NCI-H1048 (cell line): ENCODE measurements around the gene DNAJC25.

ENCODE experiments used
- DNase-seq: peaks from one replicate; lab custom pipeline; 2025; lab: John Stamatoyannopoulos, UW

The DNAJC25 gene

DNA sequence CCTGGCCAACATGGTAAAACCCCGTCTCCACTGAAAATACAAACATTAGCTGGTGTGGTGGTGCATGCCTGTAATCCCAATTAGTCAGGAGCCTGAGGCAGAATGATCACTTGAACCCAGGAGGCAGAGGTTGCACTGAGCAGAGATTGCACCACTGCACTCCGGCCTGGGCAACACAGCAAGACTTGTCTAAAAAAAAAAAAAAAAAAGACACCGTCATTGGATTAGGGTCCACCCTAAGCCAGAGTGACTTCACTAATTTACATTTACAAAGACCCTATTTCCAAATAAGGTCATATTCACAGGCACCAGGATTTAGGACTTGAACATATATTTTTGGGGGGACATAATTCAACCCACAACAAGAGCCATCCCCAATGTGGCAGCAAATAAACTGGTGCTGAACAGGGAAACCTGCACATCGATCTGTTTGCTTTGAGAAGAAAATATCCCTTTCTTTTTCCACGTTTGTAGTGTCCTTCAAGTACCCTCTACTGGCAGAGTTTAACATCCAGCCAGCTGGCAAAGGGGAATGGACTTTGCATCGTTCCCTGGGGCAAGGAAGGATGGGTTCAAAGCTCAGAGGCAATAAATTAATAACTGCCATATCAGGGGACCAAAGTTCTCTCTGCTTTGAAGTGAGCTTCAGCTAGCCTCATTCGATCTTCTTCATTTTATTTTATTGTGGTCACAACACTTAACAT, 3.7 kb upstream of the DNAJC25 start:
- DNase-seq = no peak

DNA sequence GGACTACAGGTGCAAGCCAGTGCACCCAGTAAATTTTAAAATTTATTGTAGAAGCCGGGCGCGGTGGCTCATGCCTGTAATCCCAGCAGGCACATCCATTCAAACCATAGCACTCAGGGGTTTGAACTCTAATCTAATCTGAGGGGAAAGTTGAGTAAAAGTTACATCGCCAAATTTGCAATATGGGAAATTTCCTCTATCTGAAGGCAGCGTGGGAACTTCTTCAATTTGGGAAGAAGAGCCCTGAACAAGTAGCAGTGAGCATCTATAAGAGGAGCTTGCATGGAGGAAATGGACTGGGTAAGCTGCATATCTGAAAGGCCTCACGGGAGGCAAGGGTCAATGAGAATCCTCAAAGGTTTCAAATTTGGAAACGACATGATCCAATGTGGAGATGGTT, 2.7 kb upstream of the DNAJC25 start:
- no peak for DNase-seq

DNA sequence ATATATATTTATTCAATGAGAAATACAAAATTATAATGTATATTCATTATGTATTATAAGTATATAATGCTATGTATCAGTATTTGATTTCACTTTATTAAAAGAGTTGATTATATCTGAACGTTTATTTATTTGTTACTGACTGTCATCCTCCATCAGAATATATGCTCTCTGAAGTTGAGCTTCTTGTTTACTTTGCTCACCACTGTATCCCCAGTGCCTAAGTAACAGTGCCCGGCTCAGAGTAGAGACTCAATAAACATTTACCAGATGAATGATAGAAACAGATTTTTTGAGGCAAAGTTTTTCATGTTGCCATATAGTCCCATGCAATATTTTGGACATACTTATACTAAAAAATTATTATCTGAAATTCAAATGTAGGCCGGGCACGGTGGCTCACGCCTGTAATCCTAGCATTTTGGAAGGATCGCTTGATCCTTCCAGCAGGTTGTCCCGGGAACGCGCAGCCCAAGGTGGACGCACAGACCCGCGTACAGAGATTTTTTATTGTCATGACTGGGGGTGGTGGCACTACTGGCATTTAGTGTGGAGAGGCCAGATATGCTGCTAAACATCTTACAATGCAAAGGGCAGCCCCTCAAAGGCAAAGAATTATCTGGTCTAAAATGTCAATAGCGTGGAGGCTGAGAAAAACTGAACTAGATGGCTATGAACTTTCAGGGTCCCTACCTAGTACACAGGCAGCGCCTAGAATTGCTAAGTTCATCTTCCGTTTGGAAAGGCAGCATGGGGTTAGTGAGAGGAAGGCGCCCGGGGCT, 761 bp upstream of the DNAJC25 start:
- DNase-seq = no peak

DNA sequence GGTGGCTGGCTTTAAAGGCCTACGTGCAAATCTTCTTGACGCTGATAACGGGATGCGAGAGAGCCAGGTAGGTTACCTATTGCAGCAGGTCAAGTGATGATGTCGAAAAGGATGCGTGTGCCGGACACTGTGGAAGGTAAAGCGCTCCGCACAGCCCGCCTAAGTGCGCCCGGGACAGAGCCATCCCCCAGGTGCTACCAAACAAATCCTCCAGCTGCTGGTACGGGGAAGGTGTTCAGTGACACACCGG, 245 bp upstream of the DNAJC25 start:
- no peak for DNase-seq

DNA sequence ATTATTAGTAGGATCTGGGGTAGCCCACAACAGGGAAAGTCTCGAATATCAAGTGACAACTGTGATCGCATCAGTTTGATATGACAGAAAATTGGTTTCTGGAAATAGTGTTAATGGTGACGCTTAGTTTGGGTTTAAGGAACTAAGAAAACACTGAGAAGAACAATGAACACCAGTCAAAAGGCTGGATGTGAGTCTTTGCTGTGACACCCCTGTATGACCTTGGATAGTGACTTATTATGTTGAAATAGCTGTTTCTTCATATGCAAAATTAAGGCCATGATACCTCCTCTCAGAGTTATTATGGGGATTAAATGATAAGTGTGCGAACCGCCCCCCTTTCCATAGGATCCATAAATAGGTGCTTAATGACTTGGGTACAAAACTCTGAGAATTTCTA, 926 bp downstream of the DNAJC25 start:
- DNase-seq = no peak

DNA sequence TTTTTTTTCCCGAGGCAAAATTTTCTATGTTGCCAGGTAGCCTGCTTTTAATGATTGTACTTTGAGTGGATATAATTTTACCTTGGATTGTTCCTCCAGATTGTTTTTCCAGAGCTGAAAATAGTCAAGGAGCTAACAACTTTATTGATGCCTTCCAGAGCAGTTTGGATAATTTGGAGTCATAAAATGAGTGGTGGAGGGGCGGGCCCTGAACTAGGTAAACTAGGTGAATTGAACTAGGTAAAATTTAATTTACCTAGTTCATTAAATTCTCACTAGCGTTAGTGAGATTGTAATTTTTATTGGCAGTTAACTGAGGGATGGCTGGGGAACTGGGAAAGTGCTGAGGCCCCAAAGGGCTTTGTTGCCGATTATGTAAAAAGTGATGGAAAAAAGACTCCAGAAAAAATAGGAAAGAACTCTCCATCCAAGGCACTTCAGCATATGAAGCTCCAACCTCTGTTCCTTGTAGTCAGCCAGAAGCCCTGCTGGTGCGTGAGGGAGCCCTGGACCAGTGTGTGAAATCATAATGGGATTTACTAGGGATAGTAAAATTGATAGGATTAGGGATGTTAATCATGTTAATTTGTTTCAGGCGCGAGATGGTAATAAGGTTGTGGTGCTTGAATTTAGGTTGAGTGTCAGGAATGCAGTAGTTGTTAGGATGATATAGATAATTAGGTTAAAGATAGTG, 1.7 kb downstream of the DNAJC25 start:
- no peak for DNase-seq

DNA sequence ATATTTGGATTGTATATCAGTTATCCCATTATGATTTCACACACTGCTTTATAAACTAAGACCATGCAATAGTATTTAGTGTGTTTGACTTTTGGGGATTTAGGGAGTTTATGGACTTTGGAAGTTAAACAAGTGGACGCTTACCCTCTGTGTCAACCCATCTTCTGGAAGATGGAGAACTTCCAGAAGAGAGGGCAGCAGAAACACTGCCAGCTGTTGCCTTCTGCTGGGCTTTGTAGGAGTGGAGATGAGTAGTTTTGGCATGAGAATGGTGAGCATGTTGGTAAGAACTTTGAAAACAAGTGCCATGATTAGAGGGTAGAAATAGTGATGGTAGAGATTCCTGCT, 2.2 kb downstream of the DNAJC25 start:
- DNase-seq = no peak

DNA sequence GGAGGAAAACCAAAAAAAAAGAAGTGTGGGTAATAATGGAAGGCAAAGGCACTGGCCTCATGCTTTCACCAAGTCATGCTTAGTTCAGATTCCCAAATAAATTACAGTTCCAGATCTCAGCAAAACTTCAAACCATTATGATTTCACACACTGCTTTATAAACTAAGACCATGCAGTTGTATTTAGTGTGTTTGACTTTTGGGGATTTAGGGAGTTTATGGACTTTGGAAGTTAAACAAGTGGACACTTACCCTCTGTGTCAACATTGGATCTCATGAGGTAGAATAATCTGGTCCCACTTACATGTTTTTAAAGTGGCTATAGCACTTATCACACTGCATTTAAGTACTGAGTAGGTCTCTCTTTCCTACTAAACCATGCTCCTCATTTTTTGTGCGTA, 3.7 kb downstream of the DNAJC25 start:
- no peak for DNase-seq

DNA sequence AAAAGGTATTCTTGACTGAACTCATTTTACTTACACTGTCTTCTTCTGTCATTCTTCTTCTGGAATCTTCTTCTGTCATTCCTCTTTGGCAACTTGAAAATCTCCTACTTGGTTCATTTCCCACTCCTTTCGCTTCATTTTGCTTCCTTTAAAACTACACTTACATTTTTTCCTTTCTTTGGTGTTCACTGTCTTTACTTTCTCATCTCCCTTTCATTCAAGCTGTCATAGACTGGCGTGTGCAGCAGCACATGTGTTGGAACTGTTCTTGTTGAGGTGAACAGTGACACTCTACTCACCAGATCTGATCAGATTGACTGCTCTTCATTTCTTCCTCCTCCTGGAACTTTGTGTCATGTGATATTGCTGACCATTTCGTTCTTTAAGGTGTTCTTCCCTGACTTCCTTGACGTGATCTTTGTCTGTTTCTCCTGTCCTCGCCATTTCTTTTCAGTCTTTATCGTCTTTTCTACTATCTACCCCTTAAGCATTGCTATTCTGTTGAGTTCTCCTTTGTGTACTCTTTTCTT, 6.4 kb downstream of the DNAJC25 start:
- DNase-seq = no peak

DNA sequence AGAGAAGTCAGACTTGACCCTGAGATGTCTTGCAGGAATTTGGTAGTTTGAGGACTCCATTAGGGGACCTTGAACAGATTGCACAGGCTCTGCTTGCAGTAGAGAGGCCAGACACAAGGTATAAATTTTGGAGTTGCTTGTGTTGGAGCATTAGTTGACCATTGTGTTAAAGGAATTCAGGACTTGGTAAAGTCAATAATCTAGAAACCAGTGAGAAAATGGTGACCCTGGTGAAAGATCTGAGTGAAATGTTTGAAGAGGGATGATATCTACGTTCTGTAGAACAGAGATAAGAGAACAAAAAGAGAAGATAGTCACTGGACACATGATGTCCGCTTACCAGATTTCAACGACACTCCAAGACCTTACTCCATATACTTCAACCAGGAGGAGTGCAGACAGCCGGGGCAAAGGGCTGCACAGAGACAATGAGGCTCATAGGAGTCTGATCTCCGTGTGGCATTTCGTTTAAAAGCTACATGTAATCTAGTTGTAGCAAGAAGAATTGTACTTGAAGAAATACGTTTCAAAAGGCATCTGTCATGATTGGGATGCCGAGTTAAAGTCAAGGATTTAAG, 13.2 kb downstream of the DNAJC25 start:
- no peak for DNase-seq

DNA sequence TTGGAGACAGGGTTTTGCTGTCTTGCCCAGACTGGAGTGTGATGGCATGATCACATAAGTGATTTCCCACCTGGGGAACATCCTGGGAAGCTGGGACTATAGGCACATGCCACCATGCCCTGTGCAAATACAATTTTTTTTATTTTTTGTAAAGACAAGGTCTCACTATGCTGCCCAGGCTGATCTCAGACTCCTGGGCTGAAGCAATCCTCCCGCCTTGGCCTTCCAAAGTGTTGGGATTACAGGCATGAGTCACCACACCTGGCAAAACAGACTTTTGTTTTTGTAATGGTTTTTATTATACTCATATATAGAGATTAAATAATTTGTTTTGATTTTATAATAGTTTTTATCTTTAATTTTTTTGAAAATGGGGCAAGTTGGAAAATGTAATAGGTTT, 14.7 kb downstream of the DNAJC25 start:
- DNase-seq = no peak

DNA sequence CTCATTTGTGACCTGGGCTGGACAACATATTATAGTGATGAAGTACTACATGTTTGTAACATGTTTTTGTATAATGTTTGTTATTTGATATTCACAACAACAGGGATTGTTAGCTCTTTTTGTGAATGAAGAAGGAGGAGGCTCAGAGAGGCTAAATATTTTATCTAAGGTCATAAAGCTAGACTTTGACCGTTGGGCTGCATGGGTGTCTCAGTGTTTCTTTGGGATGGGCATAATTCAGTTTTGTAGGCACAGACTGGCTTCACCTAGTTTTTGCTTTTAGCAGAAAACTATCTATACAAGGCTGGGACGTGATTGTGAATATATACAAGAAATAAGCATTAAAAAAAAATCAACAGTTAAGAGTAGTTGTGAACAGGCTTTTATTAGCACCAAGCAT, 15.3 kb downstream of the DNAJC25 start:
- no peak for DNase-seq

DNA sequence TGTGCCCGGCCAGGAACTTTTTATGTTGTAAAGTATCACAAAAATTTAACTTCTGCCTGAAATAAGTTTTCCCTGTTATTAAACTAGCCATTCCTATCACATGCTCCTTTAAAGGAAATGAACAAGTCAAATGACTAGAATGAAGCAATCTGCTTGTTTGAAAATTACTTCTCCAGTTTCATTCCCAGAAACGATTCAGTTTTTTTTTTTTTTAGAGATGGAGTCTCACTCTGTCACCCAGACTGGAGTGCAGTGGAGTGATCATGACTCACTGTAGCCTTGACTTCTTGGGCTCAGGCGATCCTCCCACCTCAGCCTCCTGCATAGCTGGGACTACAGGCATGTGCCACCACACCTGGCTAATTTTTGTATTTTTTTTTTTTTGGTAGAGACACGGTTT, 16.9 kb downstream of the DNAJC25 start:
- DNase-seq = no peak

DNA sequence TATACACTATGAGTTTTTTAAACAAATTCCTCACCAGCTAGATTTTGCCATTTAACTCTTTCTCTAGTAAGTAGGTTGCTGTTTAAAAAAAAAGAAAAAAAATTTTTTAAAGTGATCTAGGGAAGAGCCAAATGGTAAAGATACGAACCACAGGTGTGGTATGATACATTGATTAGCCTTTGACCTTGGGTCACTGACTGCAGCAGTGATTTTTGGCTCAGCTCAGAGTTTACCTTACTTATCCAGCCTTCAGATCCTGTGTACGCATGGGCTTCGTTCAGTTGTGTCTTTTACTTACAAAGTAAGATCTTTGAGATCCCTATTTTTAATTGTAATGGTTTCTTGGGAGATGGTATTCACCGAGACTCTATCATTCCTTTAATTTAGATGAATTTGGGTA, 17.9 kb downstream of the DNAJC25 start:
- DNase-seq = no peak

DNA sequence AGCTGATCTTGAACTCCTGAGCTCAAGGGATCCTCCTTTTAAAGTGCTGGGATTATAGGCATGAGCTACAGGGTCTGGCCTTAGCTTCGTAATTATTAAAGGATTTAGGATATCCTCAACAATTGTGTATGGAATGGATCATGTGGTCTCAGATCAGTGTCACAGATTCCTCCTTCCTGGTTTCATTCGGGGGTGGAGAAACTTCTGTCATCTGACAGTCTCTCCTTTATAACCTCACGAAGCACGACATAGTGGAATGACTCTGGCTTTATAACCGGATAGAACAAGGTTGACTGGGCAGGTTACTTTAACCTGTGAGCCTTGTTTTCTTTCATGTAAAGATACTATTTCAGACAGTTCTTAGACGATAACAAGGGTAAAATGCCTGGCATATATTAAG, 25.9 kb downstream of the DNAJC25 start:
- DNase-seq = no peak

DNA sequence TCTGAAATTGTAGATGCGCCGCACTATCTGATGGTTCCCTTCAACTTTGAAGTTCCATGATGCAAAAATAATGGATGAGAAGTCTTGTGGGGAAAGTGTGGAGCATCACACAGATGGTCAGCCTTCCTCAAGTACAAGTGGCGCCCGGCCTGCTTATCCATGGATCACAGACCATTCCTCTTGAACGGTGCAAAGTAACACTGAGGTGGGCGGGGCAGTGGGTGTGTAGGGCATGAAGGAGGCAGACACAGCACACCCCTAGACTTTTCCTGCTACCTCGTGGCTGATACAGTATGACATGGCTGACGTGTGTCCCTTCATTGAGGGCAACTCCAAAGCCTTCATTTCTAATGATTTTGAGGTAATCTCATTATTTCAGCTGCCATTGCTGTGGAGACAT, 27.8 kb downstream of the DNAJC25 start:
- no peak for DNase-seq

DNA sequence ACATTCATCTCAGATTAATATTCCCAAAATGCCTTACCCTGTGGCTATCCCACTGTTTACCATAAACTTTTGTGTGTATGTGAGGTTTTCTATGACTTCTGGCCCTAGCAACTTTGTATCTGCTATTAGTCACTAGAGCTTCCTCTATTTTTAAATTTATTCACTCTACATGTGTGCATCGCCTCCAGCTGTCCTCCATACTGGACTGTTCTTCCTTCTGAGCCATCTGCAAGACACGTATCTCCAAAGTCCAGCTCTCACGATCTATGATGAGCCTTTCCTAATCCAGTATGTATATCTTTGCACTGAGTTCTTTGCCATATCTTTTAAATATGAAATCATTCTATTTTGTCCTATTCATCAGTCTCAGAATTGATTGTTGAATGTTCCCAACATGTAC, 28.6 kb downstream of the DNAJC25 start:
- DNase-seq = no peak

DNA sequence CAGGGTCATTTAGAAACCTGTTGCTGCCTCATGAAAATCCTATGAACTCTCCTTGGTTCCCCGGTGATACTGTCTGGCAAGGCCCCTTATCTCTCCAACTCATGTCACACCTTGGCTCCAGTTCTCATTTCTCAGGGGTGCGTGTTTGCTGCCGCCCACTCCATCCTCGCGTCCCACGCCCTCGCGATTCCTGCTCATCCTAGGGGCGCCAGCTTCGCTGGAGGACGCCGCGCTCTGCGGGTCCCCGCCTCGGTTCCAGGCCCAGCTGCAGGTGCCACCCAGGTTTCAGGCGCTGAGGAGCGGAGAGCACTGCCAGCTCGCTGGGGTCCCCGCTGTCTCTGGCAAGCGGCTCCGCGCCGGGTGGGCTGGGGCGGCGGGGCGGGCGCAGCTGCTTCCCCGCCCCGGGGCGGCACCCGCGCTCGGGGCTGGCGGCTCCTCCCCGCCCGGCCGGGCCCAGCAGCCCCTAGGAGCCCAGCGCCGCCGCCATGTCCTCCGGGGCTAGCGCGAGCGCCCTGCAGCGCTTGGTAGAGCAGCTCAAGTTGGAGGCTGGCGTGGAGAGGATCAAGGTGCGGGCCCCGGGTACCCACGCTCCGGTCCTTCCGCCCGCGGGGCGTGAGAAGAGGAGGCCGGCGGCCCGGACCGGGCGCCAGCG, 30.1 kb downstream of the DNAJC25 start, which contains the start of gene GNG10:
TSS of gene GNG10 (plus strand) at position 456 of the 652 bp plus-strand sequence. CDS start at position 486, 30 bp downstream.
- DNase-seq = no peak

DNA sequence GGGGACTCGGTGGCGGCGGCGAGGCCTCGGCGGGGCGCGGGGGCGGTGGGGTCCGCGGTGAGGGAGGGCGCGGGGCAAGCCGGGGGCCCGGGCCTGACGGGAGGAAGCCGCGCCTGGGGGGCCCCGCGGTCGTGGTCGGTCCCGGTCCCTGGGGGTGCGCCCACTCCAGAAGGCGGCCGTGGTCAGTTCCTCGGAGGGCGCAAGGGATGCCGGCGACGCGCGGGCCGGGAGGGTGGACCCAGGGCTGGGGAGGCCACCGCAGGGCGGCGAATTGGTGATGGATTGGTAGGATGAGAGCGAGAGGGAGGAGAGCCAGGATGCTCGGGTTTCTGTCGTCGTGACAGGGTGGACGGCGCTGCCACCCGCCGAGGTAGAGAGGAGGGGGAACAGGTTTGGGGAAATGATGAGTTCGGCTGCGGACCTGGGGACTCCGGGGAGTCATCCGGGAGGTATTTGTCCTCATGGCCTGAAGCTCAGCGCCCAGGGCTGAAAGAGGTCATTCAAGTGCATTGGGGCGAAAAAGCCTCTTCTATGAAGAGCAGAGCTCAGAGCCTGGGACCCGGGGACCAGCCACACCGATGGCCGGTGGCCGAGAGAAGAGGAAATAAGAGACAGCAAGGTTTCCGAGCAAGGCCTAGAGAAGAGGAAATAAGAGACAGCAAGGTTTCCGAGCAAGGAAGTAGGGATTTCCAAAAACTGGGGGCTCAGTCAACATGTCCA, 30.8 kb downstream of the DNAJC25 start:
- DNase-seq = no peak

DNA sequence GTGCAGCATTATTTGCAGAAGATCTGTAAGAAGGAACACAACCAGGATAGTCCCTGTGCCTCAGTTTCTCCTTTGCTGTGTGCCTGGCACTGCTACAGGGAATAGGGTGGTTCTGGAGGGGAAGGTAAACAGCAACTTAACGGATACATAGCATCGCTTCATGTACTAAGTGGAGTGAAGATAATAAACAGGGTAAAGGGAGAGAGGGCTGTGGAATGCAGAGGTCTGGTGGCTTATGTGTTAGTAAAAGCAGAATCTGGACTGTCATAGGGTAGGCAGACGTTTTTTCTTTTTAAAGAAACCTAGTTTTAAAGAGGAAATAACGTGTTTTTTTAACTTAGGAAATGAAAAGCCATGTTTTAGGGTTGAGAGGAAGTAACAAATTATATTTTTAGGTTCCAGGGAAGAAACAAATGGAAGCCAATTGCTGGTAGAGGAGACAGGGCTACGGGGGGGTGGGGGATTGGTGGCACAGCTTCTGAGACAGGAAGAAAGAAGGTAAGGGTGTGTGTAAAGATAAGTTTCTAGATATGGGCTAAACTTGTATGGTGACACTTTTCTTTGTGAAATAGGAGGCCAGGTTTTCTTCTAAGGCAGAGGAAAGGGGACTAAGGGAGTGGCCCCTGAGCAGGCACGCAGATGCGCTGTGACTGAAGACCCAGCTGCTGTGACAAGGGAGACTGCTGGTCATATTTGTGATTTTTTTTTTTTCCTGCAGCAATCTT, 31.6 kb downstream of the DNAJC25 start:
- no peak for DNase-seq

DNA sequence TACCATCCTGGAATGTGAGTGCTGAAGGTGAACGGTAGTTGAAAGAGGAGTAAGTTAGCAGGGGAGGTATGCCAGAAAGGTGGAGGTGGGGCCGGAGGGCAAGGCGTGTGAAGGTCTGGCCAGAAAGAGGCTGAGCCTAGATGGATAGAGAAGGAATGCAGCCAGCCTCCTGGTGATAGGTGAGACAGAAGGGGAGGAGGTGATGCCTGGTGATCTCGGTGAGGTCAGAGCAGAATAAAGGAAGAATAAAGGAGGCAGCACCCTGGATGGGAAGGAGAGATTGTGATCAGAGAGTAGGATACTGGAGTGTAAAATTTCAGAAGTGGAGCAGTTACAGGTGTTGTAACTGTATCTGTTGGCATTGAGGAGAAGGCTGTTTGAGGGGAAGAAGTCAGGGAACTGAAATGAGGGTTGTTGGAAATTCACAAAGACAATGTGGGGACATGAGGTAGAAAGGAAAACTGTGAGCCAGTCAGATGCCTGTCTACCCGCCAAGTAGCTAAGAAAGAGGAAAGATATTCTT, 32.2 kb downstream of the DNAJC25 start:
- no peak for DNase-seq
